ENCODE measurements around the gene CNOT11.
"Not testable (repeated sequence)": the region's sequence is repeated elsewhere in the genome, so short reads cannot be mapped to it uniquely, and the experiment has no call there.

The CNOT11 gene

DNA sequence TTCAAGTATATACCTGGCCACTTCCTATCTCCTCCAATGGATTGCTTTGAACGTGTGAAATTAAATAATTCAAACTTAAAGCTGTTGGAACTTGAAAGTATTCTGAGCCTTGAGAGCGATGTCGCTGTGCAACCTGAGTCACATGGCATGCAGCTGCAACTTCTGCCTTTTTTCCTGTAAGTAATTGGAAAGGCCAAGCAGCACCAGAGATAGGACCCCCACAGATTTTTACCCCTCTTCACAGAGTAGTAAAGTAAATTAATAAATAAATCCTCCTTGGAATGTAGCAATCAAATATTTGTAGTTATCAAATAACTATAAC, 59.0 kb downstream of the CNOT11 start:
- no peak for DNase-seq

DNA sequence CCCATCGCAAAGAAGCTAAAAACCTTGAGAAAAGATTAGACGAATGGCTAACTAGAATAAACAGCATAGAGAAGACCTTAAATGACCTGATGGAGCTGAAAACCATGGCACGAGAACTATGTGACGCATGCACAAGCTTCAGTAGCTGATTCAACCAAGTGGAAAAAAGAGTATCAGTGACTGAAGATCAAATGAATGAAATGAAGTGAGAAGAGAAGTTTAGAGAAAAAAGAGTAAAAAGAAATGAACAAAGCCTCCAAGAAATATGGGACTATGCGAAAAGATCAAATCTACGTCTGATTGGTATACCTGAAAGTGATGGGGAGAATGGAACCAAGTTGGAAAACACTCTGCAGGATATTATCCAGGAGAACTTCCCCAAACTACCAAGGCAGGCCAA, 63.9 kb downstream of the CNOT11 start:
- DNase-seq, result not testable (repeated sequence)
